ENCODE measurements around the gene REEP6. TPM values are rescaled to one million over a fixed set of nuclear protein-coding genes. Genes with fewer than 3 reads are reported as not detected.
"Not testable (repeated sequence)": the region's sequence is repeated elsewhere in the genome, so short reads cannot be mapped to it uniquely, and the experiment has no call there.

The REEP6 gene
- total RNA-seq, 1 experiment from 2014 or later: 9.2 TPM

DNA sequence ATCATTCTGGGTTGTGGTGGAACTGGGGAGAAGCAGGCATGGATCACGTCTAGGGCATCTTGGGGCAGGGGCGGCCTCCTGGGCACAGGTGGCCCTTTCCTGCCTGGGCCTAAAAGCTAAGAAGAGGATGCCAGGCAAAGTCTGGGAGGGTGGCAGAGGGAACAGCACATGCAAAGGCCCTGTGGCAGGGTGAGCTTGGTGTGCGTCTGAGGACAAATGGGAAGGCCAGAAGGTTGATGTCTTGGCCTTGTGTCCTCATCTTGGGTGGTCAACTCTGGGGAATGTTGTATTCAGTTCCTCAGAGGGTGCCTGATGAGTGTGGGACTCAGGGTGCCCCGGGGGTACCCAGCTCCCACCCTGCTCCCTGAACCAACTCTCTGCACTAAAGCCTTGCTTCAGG, 27.5 kb downstream of the REEP6 start:
- intact Hi-C loops (cut with micrococcal nuclease; ENCODE audit: unreplicated experiment): no loop called here
- H3K9me3 ChIP-seq (ENCODE audit: control insufficient read depth, insufficient read depth, low read depth, low read length): no peaks in the 10 kb centered on the region
- BruUV-seq (replicated peaks): no TSS peak
- DNase-seq (ENCODE audit: low read depth, low spot score): no peak
- H3K4me3 ChIP-seq (ENCODE audit: low read depth in 2 of 2, low read length in 2 of 2): no peak overlapping the region
- TF ChIP-seq SIN3A (IDR thresholded peaks at IDR 0.05; ENCODE audit: borderline replicate concordance, insufficient read depth, low read depth, low read length) (no peak), POLR2AphosphoS5 (IDR thresholded peaks at IDR 0.05; ENCODE audit: low read depth, low read length) (no peak), TCF7L2 (IDR thresholded peaks at IDR 0.05; ENCODE audit: low read depth, low read length) (no peak)
- TF ChIP-seq, protein P1, sequence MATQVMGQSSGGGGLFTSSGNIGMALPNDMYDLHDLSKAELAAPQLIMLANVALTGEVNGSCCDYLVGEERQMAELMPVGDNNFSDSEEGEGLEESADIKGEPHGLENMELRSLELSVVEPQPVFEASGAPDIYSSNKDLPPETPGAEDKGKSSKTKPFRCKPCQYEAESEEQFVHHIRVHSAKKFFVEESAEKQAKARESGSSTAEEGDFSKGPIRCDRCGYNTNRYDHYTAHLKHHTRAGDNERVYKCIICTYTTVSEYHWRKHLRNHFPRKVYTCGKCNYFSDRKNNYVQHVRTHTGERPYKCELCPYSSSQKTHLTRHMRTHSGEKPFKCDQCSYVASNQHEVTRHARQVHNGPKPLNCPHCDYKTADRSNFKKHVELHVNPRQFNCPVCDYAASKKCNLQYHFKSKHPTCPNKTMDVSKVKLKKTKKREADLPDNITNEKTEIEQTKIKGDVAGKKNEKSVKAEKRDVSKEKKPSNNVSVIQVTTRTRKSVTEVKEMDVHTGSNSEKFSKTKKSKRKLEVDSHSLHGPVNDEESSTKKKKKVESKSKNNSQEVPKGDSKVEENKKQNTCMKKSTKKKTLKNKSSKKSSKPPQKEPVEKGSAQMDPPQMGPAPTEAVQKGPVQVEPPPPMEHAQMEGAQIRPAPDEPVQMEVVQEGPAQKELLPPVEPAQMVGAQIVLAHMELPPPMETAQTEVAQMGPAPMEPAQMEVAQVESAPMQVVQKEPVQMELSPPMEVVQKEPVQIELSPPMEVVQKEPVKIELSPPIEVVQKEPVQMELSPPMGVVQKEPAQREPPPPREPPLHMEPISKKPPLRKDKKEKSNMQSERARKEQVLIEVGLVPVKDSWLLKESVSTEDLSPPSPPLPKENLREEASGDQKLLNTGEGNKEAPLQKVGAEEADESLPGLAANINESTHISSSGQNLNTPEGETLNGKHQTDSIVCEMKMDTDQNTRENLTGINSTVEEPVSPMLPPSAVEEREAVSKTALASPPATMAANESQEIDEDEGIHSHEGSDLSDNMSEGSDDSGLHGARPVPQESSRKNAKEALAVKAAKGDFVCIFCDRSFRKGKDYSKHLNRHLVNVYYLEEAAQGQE (IDR thresholded peaks at IDR 0.05; ENCODE audit: insufficient read depth in 1 of 2, low read depth in 2 of 2, low read length in 1 of 2): no peak
- TF ChIP-seq, protein P2, sequence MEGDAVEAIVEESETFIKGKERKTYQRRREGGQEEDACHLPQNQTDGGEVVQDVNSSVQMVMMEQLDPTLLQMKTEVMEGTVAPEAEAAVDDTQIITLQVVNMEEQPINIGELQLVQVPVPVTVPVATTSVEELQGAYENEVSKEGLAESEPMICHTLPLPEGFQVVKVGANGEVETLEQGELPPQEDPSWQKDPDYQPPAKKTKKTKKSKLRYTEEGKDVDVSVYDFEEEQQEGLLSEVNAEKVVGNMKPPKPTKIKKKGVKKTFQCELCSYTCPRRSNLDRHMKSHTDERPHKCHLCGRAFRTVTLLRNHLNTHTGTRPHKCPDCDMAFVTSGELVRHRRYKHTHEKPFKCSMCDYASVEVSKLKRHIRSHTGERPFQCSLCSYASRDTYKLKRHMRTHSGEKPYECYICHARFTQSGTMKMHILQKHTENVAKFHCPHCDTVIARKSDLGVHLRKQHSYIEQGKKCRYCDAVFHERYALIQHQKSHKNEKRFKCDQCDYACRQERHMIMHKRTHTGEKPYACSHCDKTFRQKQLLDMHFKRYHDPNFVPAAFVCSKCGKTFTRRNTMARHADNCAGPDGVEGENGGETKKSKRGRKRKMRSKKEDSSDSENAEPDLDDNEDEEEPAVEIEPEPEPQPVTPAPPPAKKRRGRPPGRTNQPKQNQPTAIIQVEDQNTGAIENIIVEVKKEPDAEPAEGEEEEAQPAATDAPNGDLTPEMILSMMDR (IDR thresholded peaks at IDR 0.05): no peak
- no peaks in the 10 kb centered on the region for H3K36me3 ChIP-seq (ENCODE audit: control insufficient read depth, insufficient read depth, low read length)
- in situ Hi-C loops (cut with HindIII; ENCODE audit: low pct_unique_long_range_greater_than_20kb, low sequenced_read_pairs): no loop called here
- ChIA-PET POLR2A (no interaction called here), CTCF (no interaction called here)
- ATAC-seq: no peak
- H3K27ac ChIP-seq (ENCODE audit: low read length): no peak overlapping the region
- H3K27me3 ChIP-seq (ENCODE audit: control insufficient read depth, insufficient read depth, low read length): no peaks in the 10 kb centered on the region
- no peaks in the 10 kb centered on the region for H3K4me1 ChIP-seq (ENCODE audit: control insufficient read depth, insufficient read depth, low read length)

DNA sequence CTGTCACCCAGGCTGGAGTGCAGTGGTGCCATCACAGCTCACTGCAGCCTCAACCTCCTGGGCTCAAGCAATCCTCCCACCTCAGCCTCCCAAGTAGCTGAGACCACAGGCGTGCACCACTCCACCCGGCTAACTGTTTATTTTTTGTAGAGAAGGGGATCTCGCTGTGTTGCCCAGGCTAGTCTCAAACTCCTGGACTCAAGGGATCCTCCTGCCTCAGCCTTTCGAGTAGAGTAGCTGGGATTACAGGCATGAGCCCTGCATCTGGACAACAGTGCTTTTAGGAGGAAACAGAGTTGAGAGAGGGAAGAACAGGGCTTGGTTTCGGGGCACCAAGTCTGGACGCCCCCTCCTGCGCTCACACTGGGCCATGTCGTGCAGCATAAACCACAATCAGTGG, 28.8 kb downstream of the REEP6 start:
- H3K9me3 ChIP-seq (ENCODE audit: control insufficient read depth, insufficient read depth, low read depth, low read length); H3K36me3 ChIP-seq (ENCODE audit: control insufficient read depth, insufficient read depth, low read length); H3K27ac ChIP-seq (ENCODE audit: low read length); DNase-seq (ENCODE audit: low read depth, low spot score); H3K4me3 ChIP-seq (ENCODE audit: low read depth in 2 of 2, low read length in 2 of 2); in situ Hi-C loops (cut with HindIII; ENCODE audit: low pct_unique_long_range_greater_than_20kb, low sequenced_read_pairs); ATAC-seq; H3K4me1 ChIP-seq (ENCODE audit: control insufficient read depth, insufficient read depth, low read length); intact Hi-C loops (cut with micrococcal nuclease; ENCODE audit: unreplicated experiment); POLR2A ChIA-PET; H3K27me3 ChIP-seq (ENCODE audit: control insufficient read depth, insufficient read depth, low read length); BruUV-seq (replicated peaks): not testable (repeated sequence)
- CTCF ChIA-PET: interaction anchor here (1.0 kb wide), 1 partner anchor 56 kb away, joined by 3 read pairs; no protein-coding TSS in a partner anchor

DNA sequence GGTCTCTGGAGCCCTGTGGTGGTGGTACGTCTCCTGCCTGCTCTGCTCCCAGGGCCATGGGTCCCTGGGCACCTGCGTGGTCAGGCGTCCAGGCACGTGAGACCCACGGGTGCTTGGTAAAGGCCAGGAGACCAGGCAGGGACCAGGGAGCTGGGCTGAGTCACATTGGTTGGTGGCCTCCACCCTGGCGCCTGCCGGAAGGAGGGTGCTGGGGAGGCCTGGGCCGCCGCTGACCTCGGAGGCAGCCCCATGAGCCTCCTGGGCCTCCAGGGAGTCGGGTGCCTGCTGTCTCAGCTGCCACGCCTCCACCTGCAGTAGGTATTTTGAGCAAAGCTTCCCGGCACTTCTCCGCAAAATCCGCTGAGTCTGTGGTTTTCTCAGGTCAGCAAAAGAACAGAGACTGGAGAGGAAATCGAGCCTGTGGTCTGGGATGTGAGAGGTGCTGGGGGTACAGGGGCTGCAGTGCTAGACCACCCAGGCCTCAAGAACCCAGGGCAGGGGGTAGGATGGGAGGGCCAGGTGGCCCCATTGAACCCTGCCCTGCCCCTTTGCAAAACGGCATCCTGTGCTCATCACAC, 29.3 kb downstream of the REEP6 start:
- Histone ChIP-seq H3K4me1 (ENCODE audit: control insufficient read depth, insufficient read depth, low read length) (no peaks in the 10 kb centered on the region), H3K9me3 (ENCODE audit: control insufficient read depth, insufficient read depth, low read depth, low read length) (no peaks in the 10 kb centered on the region), H3K4me3 (ENCODE audit: low read depth in 2 of 2, low read length in 2 of 2) (no peak overlapping the region), H3K27ac (ENCODE audit: low read length) (no peak overlapping the region), H3K36me3 (ENCODE audit: control insufficient read depth, insufficient read depth, low read length) (no peaks in the 10 kb centered on the region), H3K27me3 (ENCODE audit: control insufficient read depth, insufficient read depth, low read length) (no peaks in the 10 kb centered on the region; the same call in 1 of the 2 replicates)
- intact Hi-C loops (cut with micrococcal nuclease; ENCODE audit: unreplicated experiment) (no loop called here), in situ Hi-C loops (cut with HindIII; ENCODE audit: low pct_unique_long_range_greater_than_20kb, low sequenced_read_pairs) (no loop called here)
- CTCF ChIA-PET: interaction anchor here (0.6 to 1.0 kb wide), 2 partner anchors 15 to 56 kb away, joined by 3 read pairs; no protein-coding TSS in a partner anchor
- ATAC-seq (no peak), DNase-seq (ENCODE audit: low read depth, low spot score) (no peak)
- POLR2A ChIA-PET: no interaction called here
- BruUV-seq (replicated peaks): no TSS peak
- TF ChIP-seq SIN3A (IDR thresholded peaks at IDR 0.05; ENCODE audit: borderline replicate concordance, insufficient read depth, low read depth, low read length): no peak
- TF ChIP-seq TCF7L2 (IDR thresholded peaks at IDR 0.05; ENCODE audit: low read depth, low read length): no peak
- no peak for TF ChIP-seq POLR2AphosphoS5 (IDR thresholded peaks at IDR 0.05; ENCODE audit: low read depth, low read length)
- TF ChIP-seq, protein P2 (IDR thresholded peaks at IDR 0.05): no peak
- TF ChIP-seq, protein P1 (IDR thresholded peaks at IDR 0.05; ENCODE audit: insufficient read depth in 1 of 2, low read depth in 2 of 2, low read length in 1 of 2): no peak

All from Panc1 (cell line).